AG09309 (cell line): Measurements from ENCODE around the gene DLX6.

Source experiments
- DNase-seq: peaks from one replicate; pipeline ENCODE4 v3.0.0-alpha.2; 2010; ENCODE audit warnings: low read depth
- H3K4me3 ChIP-seq: 2 replicates; pipeline ENCODE4 v1.5.1; 2011; ENCODE audit warnings: mild to moderate bottlenecking, low read depth, low read length, moderate library complexity; ENCODE audit not compliant: control insufficient read depth
- CTCF ChIP-seq: IDR thresholded peaks from 2 replicates; pipeline ENCODE4 v1.5.1; 2011; ENCODE audit warnings: mild to moderate bottlenecking, low read depth, low read length, inconsistent platforms; ENCODE audit not compliant: insufficient read depth, control insufficient read depth; ENCODE audit errors: missing control alignments

DLX6 gene

GRCh38 chr7:97039374-97040065 lies 34.2 kb downstream of the DLX6 start:
- TF ChIP-seq CTCF: no peak
- no peak for DNase-seq
- no peak overlapping the region for H3K4me3 ChIP-seq

- no peak overlapping the region for H3K4me3 ChIP-seq
- no peak for DNase-seq
- TF ChIP-seq CTCF: no peak
Observed at GRCh38 chr7:97043281-97043680, 37.9 kb downstream of the DLX6 start.
